ENCODE measurements around the gene SLC7A5.
A peak's percentile ranks its signal among the peaks of the same experiment; 100 is the strongest.
"Not testable (repeated sequence)": the region's sequence is repeated elsewhere in the genome, so short reads cannot be mapped to it uniquely, and the experiment has no call there.

The SLC7A5 gene

GRCh38 chr16:87789437-87790291 lies 79.6 kb downstream of the SLC7A5 start:
- no peak for DNase-seq

- not testable (repeated sequence) for DNase-seq
These were observed 80.4 kb downstream of the SLC7A5 start for GRCh38 chr16:87788730-87789436.

- not testable (repeated sequence) for DNase-seq
These were observed 81.7 kb downstream of the SLC7A5 start for GRCh38 chr16:87787451-87788091.

- no peak for DNase-seq
These were observed 84.5 kb downstream of the SLC7A5 start for GRCh38 chr16:87784812-87785211.

GRCh38 chr16:87782033-87782432 lies 87.3 kb downstream of the SLC7A5 start:
- no peak for DNase-seq

- peak; percentile 77 for DNase-seq
These were observed 88.8 kb downstream of the SLC7A5 start for GRCh38 chr16:87780385-87780989.

All from activated CD8-positive, alpha-beta memory T cell treated with anti-CD3 and anti-CD28 coated beads for 24 hours (primary cell).